ENCODE measurements around the gene MOCS1. TPM values are rescaled to one million over a fixed set of nuclear protein-coding genes. Genes with fewer than 3 reads are reported as not detected.

The MOCS1 gene
- total and polyA plus RNA-seq, 4 donors, result 6.7 to 36.2 (median 29.2) TPM

GRCh38 chr6:39920157-39920556 lies 14.1 kb downstream of the MOCS1 start (continued):
- TF ChIP-seq ATF3 (IDR thresholded peaks at IDR 0.05) (no peak), NR2F2 (IDR thresholded peaks at IDR 0.05) (no peak)

GRCh38 chr6:39918831-39919230 lies 15.4 kb downstream of the MOCS1 start:
- Histone ChIP-seq H3K9me3 (ENCODE audit: control insufficient read depth in 4 of 4, low read length in 3 of 4) (no peaks in the 10 kb centered on the region), H3K27me3 (ENCODE audit: control insufficient read depth in 4 of 4, insufficient read depth in 4 of 4, low read length in 3 of 4) (no peaks in the 10 kb centered on the region), H3K4me1 (ENCODE audit: control insufficient read depth in 4 of 4, insufficient read depth in 4 of 4, low read length in 3 of 4) (peaks cover 20 to 57% (median 45%) of the 10 kb centered on the region in 4 donors), H3K9ac (ENCODE audit: low read depth in 1 of 2, low read length in 2 of 2) (no peak overlapping the region), H3K36me3 (ENCODE audit: control insufficient read depth in 4 of 4, insufficient read depth in 3 of 4, low read depth in 1 of 4, low read length in 3 of 4) (peaks cover 0 to 14% (median 6%) of the 10 kb centered on the region in 4 donors), H3K4me3 (ENCODE audit: low read depth in 1 of 3, low read length in 3 of 3) (no peak overlapping the region), H3K27ac (ENCODE audit: low read depth in 1 of 2, low read length in 2 of 2) (no peak overlapping the region)
- TF ChIP-seq ZBTB33 (IDR thresholded peaks at IDR 0.05), result no peak
- no peak for TF ChIP-seq YY1 (IDR thresholded peaks at IDR 0.05)
- WGBS, result 71% methylated on average over 5 of the region's 5 CpGs
- DNase-seq (ENCODE audit: low spot score), result no peak

GRCh38 chr6:39917981-39918380 lies 16.3 kb downstream of the MOCS1 start:
- Histone ChIP-seq H3K9ac (ENCODE audit: low read depth in 1 of 2, low read length in 2 of 2) (no peak overlapping the region), H3K27me3 (ENCODE audit: control insufficient read depth in 4 of 4, insufficient read depth in 4 of 4, low read length in 3 of 4) (no peaks in the 10 kb centered on the region), H3K4me1 (ENCODE audit: control insufficient read depth in 4 of 4, insufficient read depth in 4 of 4, low read length in 3 of 4) (peaks cover 17 to 49% (median 37%) of the 10 kb centered on the region in 4 donors), H3K27ac (ENCODE audit: low read depth in 1 of 2, low read length in 2 of 2) (no peak overlapping the region), H3K9me3 (ENCODE audit: control insufficient read depth in 4 of 4, low read length in 3 of 4) (no peaks in the 10 kb centered on the region), H3K4me3 (ENCODE audit: low read depth in 1 of 3, low read length in 3 of 3) (no peak overlapping the region), H3K36me3 (ENCODE audit: control insufficient read depth in 4 of 4, insufficient read depth in 3 of 4, low read depth in 1 of 4, low read length in 3 of 4) (peaks cover 0 to 22% (median 10%) of the 10 kb centered on the region in 4 donors)
- TF ChIP-seq HNF4G (IDR thresholded peaks at IDR 0.05) (no peak), HNF4A (conservative IDR thresholded peaks at IDR 0.05) (peak; percentile 17 to 22)
- 36% methylated on average over 3 of the region's 3 CpGs for WGBS
- no peak for DNase-seq (ENCODE audit: low spot score)

GRCh38 chr6:39917329-39917728 lies 16.9 kb downstream of the MOCS1 start:
- Histone ChIP-seq H3K9me3 (ENCODE audit: control insufficient read depth in 4 of 4, low read length in 3 of 4) (no peaks in the 10 kb centered on the region), H3K27ac (ENCODE audit: low read depth in 1 of 2, low read length in 2 of 2) (no peak overlapping the region), H3K27me3 (ENCODE audit: control insufficient read depth in 4 of 4, insufficient read depth in 4 of 4, low read length in 3 of 4) (no peaks in the 10 kb centered on the region), H3K36me3 (ENCODE audit: control insufficient read depth in 4 of 4, insufficient read depth in 3 of 4, low read depth in 1 of 4, low read length in 3 of 4) (peaks cover 0 to 29% (median 10%) of the 10 kb centered on the region in 4 donors), H3K4me3 (ENCODE audit: low read depth in 1 of 3, low read length in 3 of 3) (no peak overlapping the region), H3K9ac (ENCODE audit: low read depth in 1 of 2, low read length in 2 of 2) (no peak overlapping the region), H3K4me1 (ENCODE audit: control insufficient read depth in 4 of 4, insufficient read depth in 4 of 4, low read length in 3 of 4) (peaks cover 14 to 43% (median 31%) of the 10 kb centered on the region in 4 donors)
- TF ChIP-seq MAX (IDR thresholded peaks at IDR 0.05), result no peak
- DNase-seq (ENCODE audit: low spot score), result no peak
- 74% methylated on average over 4 of the region's 4 CpGs for WGBS

GRCh38 chr6:39915866-39916265 lies 18.4 kb downstream of the MOCS1 start:
- no peak for DNase-seq (ENCODE audit: low spot score)
- TF ChIP-seq HNF4A (conservative IDR thresholded peaks at IDR 0.05), result peak in 1 of 2 donors; percentile 30
- TF ChIP-seq EGR1 (IDR thresholded peaks at IDR 0.05; ENCODE audit: low read depth in 2 of 2), result no peak
- TF ChIP-seq MAX (IDR thresholded peaks at IDR 0.05), result no peak
- no peak for TF ChIP-seq GABPA (IDR thresholded peaks at IDR 0.05 in 1 of 2, conservative IDR thresholded peaks at IDR 0.05 in 1 of 2)
- no peak for TF ChIP-seq ZBTB33 (IDR thresholded peaks at IDR 0.05)
- TF ChIP-seq NR2F2 (IDR thresholded peaks at IDR 0.05), result no peak
- TF ChIP-seq JUND (IDR thresholded peaks at IDR 0.05), result no peak
- TF ChIP-seq RAD21 (IDR thresholded peaks at IDR 0.05), result peak in 1 of 2 donors; percentile 12
- no peak for TF ChIP-seq TAF1 (conservative IDR thresholded peaks at IDR 0.05)
- peak; percentile 63 to 67 for TF ChIP-seq RXRA (IDR thresholded peaks at IDR 0.05)
- no peak for TF ChIP-seq FOXA1 (IDR thresholded peaks at IDR 0.05)
- Histone ChIP-seq H3K4me1 (ENCODE audit: control insufficient read depth in 4 of 4, insufficient read depth in 4 of 4, low read length in 3 of 4) (peaks cover 12 to 35% (median 27%) of the 10 kb centered on the region in 4 donors), H3K27ac (ENCODE audit: low read depth in 1 of 2, low read length in 2 of 2) (no peak overlapping the region), H3K36me3 (ENCODE audit: control insufficient read depth in 4 of 4, insufficient read depth in 3 of 4, low read depth in 1 of 4, low read length in 3 of 4) (peaks cover 0 to 39% (median 10%) of the 10 kb centered on the region in 4 donors), H3K27me3 (ENCODE audit: control insufficient read depth in 4 of 4, insufficient read depth in 4 of 4, low read length in 3 of 4) (no peaks in the 10 kb centered on the region), H3K9ac (ENCODE audit: low read depth in 1 of 2, low read length in 2 of 2) (no peak overlapping the region), H3K9me3 (ENCODE audit: control insufficient read depth in 4 of 4, low read length in 3 of 4) (no peaks in the 10 kb centered on the region), H3K4me3 (ENCODE audit: low read depth in 1 of 3, low read length in 3 of 3) (no peak overlapping the region)
- 55% methylated on average over 5 of the region's 5 CpGs for WGBS

Measured in liver (tissue), 9 donors.